Fibroblast of mammary gland (primary cell): Measurements from ENCODE around the gene SLC6A17.

Source experiments
- DNase-seq: peaks from one replicate; pipeline ENCODE4 v3.0.0-alpha.2; 2010; ENCODE audit warnings: low read depth
- H3K4me3 ChIP-seq: 2 replicates; pipeline ENCODE4 v1.5.1; 2011; ENCODE audit warnings: low read depth, mild to moderate bottlenecking, low read length, moderate library complexity; ENCODE audit not compliant: control insufficient read depth
- CTCF ChIP-seq: conservative IDR thresholded peaks from 2 replicates; pipeline ENCODE4 v1.5.1; 2011; ENCODE audit warnings: low read depth, low read length, inconsistent platforms; ENCODE audit not compliant: control insufficient read depth, insufficient read depth

The SLC6A17 gene

DNA sequence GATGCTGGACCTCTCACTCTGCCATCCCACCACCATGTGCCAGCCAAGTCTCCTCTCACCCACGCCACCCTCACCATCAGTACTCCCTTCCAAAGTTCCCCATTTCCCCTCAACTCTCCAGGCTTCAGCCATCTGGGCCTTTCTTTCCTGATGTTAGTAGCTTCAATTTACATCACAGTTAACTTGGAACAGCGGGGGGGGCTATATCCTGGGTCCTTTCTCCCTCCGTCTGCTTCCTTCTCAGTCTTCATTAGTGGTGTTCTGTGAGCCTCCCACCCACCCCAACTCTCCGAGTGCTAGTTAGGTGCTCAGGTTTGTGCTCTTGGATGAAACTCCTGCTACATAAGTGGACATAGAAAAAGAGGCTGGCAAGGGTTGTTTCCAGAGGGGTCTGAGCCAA lies 91.8 kb downstream of the SLC6A17 start:
- DNase-seq = no peak
- H3K4me3 ChIP-seq = no peak overlapping the region
- no peak for TF ChIP-seq CTCF

DNA sequence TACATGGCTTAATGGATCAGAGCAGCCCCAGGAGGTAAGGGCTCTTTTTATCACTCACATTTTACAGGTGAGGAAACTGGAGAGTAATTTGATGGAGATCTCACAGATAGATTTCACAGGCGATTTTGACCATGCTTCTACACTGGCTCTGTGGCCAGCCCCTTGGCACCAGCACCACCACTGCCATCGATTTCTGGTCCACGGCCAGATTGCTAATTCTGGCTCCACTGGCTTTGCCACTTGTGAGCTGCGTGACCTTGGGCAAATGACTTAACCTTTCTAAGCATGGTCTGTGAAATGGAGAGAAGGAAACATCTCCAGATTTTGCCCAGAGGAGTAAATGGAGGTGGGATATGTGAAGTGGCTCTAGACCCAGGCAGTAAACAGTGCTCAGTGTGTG lies 92.4 kb downstream of the SLC6A17 start:
- no peak for TF ChIP-seq CTCF
- no peak for DNase-seq

GRCh38 chr1:110243146-110243545 lies 92.9 kb downstream of the SLC6A17 start:
- DNase-seq = no peak

More for the DNA sequence above, 92.4 kb downstream of the SLC6A17 start:
- no peak overlapping the region for H3K4me3 ChIP-seq

DNA sequence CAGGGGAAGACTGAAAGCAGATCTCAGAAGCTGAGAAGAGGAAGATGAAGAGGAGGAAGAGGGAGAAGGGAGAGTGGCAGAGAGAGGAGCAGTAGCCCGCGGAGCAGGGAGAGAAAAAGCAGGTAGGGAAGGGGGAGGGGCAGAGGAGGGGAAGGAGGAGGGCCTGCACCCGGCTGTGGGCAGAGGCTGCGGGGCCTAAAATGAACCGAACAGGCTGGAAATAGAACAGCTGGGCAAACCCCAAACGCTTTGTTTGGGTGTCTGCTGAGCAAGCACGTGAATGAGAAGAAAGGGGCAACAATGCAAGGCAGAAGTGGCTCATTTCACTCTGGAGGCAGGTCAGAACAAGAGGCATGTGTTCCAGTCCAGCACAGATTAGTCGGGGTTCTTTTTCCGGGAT lies 93.3 kb downstream of the SLC6A17 start:
- DNase-seq = no peak
- no peak for TF ChIP-seq CTCF
- H3K4me3 ChIP-seq = no peak overlapping the region

More at GRCh38 chr1:110243146-110243545, 92.9 kb downstream of the SLC6A17 start:
- TF ChIP-seq CTCF = no peak
- H3K4me3 ChIP-seq = no peak overlapping the region

GRCh38 chr1:110245876-110246620 lies 95.8 kb downstream of the SLC6A17 start:
- no peak overlapping the region for H3K4me3 ChIP-seq
- DNase-seq = no peak
- TF ChIP-seq CTCF = no peak

- H3K4me3 ChIP-seq = no peak overlapping the region
- no peak for TF ChIP-seq CTCF
- DNase-seq = no peak
These were observed 98.5 kb downstream of the SLC6A17 start for GRCh38 chr1:110248746-110249145.

DNA sequence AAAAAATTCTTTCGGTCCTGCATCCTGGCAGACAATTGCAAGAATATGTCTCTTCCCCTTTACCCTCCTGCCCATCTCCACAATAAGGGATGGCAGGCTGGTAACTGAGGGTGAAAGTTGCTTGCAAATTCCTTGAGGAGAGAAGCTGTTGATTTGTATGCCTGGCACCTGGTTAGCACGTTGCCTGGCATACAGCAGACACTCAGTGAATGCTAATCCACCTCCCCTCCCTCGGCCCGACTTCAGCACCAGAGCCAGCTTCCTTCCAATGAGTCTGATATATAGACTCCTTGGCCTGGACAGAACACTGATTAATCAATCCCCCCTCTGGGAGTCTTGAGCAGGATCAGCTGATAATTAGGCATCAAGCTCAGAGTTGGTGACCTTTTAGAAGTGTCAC lies 99.0 kb downstream of the SLC6A17 start:
- no peak overlapping the region for H3K4me3 ChIP-seq
- no peak for DNase-seq
- TF ChIP-seq CTCF = no peak
